HPDE6-E6E7 (cell line): ENCODE measurements around the gene SELENOI.

Source experiments
- DNase-seq: peaks from one replicate; pipeline ENCODE4 v3.0.0; 2011; ENCODE audit warnings: missing footprints; ENCODE audit errors: extremely low spot score

The SELENOI gene

DNA sequence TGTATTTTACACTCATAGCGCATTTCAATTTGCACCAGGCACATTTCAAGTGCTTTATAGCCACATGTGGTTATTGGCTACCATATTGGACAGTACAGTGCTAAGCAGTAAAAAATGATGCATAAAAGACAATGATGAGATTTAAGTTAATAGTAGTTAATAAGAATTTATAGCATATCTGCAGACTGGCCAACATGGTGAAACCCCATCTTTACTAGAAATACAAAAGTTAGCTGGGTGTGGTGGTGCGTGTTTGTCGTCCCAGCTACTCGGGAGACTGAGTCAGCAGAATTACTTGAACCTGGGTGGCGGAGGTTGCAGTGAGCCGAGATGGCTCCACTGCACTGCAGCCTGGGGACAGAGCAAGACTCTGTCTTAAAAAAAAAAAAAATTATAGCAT lies 65.5 kb downstream of the SELENOI start:
- DNase-seq, result no peak

GRCh38 chr2:26412091-26412673 lies 66.2 kb downstream of the SELENOI start:
- DNase-seq, result no peak

DNA sequence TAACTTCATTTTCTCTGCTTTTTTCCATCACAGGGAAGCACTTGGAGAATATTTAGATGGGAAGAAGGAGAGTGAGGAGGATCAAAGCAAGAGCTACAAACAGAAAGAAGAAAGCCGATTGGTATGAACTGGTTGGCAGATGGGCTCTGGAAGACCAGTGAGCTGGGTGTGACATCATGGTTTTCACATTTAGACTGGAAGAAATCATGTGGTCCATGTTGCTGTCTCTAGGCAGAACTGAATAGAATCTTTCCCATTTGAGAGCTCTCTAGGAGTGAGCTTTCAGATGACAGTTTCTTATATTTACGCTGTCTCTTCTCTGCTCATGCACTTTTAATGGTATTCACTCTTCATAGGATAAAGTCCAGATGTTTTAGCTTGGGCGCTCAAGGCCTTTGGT lies 68.4 kb downstream of the SELENOI start:
- no peak for DNase-seq

DNA sequence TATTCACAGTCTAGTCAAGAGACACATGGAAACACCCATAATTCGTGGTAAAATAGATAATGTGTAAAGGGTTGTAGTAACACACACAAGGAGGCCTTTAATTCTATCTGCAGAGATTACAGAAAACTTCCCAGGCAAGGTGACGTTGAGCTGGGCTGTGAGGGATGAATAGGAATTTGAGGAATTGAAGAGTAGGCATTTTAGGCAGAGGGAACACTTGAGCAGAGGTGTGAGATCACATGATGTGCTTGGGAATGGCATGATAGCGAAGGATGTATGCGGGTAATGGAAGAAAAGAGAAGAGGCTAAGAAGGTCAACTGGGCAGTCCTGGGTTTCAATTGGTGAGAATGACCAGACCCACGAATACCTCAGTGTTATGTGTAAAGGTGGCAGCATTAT lies 76.0 kb downstream of the SELENOI start:
- no peak for DNase-seq

DNA sequence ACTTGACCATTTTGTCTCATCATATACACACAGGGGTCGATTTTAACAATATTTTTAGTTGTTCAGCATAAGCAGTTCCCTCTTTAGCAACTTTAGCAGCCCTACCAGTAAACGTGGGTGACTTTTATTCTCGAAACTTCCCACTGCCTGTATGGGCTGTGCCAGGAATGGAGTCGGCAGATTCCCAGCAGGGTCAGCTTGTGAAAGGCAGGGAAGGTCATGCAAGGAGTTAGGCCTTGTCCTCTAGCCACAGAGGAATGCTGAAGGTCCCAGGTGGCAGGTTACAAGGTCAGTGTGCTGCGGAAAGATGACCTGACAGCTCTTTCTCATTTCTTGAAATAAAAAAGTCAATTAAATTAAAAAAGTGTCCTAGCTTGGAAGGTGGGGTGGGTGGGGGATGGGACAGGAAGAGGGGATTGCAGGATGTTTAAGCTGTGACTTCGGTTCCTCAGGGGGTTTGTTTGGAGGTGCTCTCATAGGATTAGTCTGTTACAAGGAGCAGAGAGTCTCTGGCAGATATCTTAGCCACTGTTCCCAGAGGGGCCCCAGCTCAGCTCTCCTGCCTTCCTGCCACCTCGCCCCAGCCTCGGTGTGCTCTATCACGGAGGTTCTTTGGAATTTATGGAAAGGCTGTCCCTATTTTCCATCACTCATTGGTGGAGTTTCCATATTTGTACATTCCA lies 77.1 kb downstream of the SELENOI start:
- no peak for DNase-seq

DNA sequence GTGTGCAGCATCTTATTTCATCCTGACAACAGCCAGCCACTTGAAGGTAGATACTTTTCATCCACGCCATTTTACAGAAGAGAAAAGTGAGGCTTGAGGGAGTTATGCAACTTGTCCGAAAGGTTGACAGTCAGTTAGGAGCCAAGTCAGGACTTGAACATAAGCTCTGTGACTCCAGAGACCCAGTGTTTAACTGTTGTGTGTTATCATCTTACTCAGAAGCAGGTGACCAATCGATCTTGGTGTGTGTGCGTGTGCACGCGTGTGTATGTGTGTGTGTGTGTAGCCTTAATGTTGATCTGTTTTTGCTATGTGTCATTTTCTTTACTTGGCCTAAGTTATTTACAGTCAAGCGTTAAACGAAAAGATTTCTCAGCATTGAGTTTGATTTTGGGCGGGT lies 77.8 kb downstream of the SELENOI start:
- DNase-seq, result no peak

GRCh38 chr2:26424221-26424620 lies 78.3 kb downstream of the SELENOI start:
- no peak for DNase-seq

GRCh38 chr2:26428846-26429245 lies 82.9 kb downstream of the SELENOI start:
- DNase-seq, result no peak

- DNase-seq, result no peak
Measured at GRCh38 chr2:26429779-26430578, 84.0 kb downstream of the SELENOI start.

- no peak for DNase-seq
Measured at GRCh38 chr2:26430826-26431225, 84.9 kb downstream of the SELENOI start.

GRCh38 chr2:26432363-26432762 lies 86.4 kb downstream of the SELENOI start:
- no peak for DNase-seq

- no peak for DNase-seq
Measured at GRCh38 chr2:26432859-26433258, 86.9 kb downstream of the SELENOI start.

GRCh38 chr2:26435106-26435505 lies 89.2 kb downstream of the SELENOI start:
- no peak for DNase-seq

- no peak for DNase-seq
Measured at GRCh38 chr2:26438526-26438925, 92.6 kb downstream of the SELENOI start.

DNA sequence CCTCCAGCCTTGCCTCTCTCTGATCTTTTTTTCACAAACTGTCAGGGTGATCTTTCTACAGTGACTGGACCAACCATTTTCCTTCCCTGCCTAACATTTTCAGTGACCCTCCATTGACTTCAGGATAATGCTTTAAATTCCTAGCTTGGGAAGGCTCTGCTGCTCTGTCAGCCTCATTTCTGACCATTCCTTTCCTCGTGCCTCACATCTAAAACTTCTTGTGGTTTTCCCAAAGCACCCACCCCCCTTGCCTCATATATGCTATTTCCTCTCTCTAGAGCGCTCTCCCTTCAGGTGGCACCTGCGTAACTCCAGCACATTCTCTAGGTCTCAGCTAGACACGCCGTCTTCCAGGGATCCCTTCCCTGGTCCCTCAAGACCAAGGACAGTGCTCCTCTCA lies 93.0 kb downstream of the SELENOI start:
- no peak for DNase-seq

DNA sequence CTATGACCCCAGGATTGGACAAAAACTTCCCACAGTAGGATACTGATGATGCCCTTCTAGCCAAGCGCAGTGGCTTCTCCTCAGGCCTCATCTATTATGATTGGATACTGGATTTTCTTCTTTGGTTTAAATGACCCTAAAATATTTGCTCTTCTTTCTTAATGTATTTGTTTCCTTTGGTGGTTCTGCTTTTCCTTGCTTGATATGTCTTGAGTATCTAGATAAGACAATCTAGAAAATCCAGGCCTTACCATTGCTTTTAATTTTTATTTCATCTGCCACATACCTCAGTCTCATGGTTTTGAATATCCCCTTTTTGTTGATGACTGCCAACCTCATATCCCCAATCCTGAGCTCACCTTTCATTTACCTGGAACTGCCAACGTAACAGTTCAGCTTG lies 96.4 kb downstream of the SELENOI start:
- no peak for DNase-seq

DNA sequence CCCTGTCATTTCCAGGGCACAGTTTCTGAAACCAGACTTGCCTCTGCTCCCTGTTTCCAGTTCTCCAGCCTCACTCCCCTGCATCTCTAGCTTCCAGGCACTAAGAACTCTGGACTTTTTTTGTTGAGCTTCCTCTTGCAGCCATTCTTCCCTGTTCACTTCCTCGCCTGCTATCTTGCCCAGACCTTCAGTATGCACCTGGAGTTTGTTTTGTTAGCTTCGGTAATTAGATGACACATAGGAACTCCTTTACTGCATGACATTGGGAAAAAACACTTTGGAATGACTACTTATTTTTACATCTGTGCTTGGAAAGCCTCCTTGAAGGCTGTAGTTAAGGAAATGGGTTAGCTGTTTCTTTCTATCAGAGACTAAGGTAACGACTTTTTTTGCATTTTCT lies 96.8 kb downstream of the SELENOI start:
- no peak for DNase-seq

- no peak for DNase-seq
Measured at GRCh38 chr2:26444236-26444635, 98.3 kb downstream of the SELENOI start.
